HTERT RPE-1 (cell line): ENCODE results near the gene SLBP.

Experiments used
- in situ Hi-C: fragments of 300-500 bp; cut with MboI; formaldehyde crosslinking; loops from 4 replicates; pipeline ENCODE4 v1.14.3; 2020; ENCODE audit warnings: low sequenced_read_pairs

The SLBP gene

GRCh38 chr4:1656132-1656531 is 56.0 kb downstream of the SLBP start:
- in situ Hi-C loops: no loop called here

GRCh38 chr4:1655676-1656075 is 56.4 kb downstream of the SLBP start:
- in situ Hi-C loops: no loop called here

DNA sequence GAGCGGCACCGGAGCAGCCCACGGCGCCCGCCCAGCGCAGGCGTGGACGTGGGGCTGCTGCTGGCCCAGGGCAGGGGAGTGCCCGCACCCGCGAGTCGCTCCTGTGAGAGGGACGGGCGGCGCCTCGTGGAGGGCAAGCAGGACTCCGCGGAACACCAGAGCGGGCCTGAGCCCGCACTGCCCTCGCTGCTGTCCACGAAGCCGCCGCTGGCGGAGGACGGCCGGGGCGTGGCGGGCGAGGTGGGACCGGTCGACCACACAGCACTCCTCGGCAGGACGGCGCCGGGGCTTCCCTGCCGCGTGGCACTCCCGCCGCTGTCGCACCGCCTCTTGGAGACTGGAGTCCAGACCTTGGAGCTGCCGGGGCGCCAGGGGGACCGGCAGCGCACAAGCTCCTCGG is 57.0 kb downstream of the SLBP start:
- in situ Hi-C loops: no loop called here

- in situ Hi-C loops: no loop called here
These were observed 57.7 kb downstream of the SLBP start for GRCh38 chr4:1654216-1654955.

DNA sequence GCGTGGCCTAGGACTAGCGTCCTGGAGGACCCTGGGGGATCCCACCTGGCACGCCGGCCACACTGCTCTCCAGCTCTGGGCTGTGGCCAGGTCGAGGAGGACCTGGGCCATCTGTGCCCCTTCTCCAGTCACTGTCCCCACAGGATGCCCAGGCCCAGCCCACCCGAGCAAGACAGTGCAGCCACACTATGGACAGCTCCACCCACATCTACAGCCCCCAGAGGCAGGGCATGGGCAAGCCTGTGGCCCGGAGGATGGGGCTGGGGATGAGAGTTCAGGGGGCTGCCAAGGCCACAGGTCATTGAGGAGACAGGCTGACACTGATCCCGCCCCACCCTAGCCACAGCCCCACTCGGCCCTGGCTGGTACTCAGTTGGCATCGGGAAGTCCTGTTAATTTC is 58.3 kb downstream of the SLBP start:
- in situ Hi-C loops: no loop called here

DNA sequence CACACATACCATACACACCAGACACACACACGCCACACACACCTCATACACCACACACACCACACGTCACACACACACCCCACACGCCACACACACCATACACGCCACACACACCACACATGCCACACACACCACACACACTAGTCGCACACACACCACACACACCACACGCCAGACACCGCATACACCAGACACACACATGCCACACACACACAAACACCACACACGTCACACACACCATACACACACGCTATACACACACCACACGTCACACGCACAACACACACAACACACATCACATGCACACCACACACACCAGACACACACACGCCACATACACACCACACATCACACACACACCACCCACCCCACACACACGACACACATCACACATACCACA is 60.0 kb downstream of the SLBP start:
- in situ Hi-C loops: no loop called here

GRCh38 chr4:1651609-1652008 is 60.5 kb downstream of the SLBP start:
- in situ Hi-C loops: no loop called here

- in situ Hi-C loops: no loop called here
These were observed 63.2 kb downstream of the SLBP start for GRCh38 chr4:1648962-1649361.

GRCh38 chr4:1647432-1647831 is 64.7 kb downstream of the SLBP start:
- in situ Hi-C loops: no loop called here

DNA sequence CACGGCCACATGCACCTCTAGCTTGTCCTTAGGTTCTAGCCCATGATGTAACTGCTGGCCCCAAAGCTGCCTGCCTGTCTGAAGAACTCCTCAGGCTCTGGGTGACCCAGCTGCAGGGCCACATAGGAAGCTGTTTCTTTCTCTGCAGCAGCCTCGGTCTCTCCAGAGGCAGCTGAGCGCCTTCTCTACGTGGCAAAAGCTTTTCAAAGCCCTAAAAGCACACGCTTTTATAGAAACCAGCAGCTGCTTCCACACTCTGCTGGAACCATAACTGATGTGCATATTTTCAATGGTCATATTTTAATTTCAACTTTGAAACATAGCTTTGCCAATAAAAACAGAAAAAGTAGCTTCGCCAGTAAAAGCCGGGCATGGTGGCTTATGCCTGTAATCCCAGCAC is 65.4 kb downstream of the SLBP start:
- in situ Hi-C loops: no loop called here

DNA sequence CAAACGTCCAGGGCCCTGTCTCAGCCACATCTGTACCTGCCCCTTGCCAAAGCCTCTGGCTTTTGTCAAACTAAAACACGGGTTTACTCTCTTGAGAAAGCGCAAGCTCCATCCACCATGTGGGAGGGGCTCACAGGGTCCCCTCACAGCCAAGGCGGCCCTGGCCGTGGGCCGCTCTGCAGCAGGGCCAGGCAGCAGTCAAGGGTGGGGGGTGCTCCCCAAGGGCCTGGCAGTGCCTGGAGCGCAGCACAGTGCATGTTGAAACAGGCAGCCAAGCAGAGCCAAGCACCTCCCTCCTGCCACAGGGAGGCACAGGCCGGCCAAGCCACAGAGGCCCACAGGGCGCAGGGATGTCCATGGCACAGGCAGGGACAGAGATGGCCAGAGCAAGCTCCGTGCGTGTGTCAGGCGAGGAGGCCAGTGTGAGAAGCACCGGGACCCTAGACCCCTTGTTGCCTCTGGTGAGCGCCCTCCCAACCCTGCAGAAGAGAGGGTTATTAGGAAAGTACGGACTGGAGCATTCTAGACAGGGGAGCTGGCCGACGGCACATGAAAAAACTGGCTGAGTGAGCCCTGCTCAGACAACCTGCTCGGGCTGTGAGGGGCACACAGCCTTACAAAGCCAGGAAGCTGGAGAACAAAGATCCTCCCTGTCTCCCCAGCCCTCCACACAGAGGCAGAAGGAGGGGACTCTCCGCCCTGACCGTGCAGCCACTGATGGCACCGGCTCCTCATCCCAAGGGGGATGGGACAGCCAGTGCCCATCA is 67.0 kb downstream of the SLBP start:
- in situ Hi-C loops: no loop called here

GRCh38 chr4:1643971-1644735 is 68.0 kb downstream of the SLBP start:
- in situ Hi-C loops: no loop called here
